ENCODE results near the gene RPS6KA6. TPM values are rescaled to one million over a fixed set of nuclear protein-coding genes. Genes with fewer than 3 reads are reported as not detected.

The RPS6KA6 gene
- total and polyA plus RNA-seq, 2 donors from 2014 or later = 4.7 to 12.1 TPM

GRCh38 chrX:84192006-84192405 is 4.0 kb upstream of the RPS6KA6 start:
- TF ChIP-seq CTCF (IDR thresholded peaks at IDR 0.05; ENCODE audit: borderline replicate concordance, extremely low read depth, insufficient read depth) = no peak
- Histone ChIP-seq H3K27me3 (ENCODE audit: control insufficient read depth, insufficient read depth, low read length) (no peaks in the 10 kb centered on the region), H3K27ac (ENCODE audit: low read depth in 2 of 2, low read length in 2 of 2) (no peak overlapping the region), H3K9ac (ENCODE audit: low read length in 3 of 3) (no peak overlapping the region), H3K4me1 (ENCODE audit: control insufficient read depth in 2 of 3, insufficient read depth in 2 of 3, low read depth in 1 of 3, low read length in 3 of 3) (no peaks in the 10 kb centered on the region), H3K36me3 (ENCODE audit: control insufficient read depth in 2 of 3, insufficient read depth in 3 of 3, low read length in 3 of 3) (no peaks in the 10 kb centered on the region), H3K4me3 (ENCODE audit: low read length in 3 of 3) (no peak overlapping the region), H3K9me3 (ENCODE audit: control insufficient read depth in 2 of 3, insufficient read depth in 1 of 3, low read length in 3 of 3) (no peaks in the 10 kb centered on the region)
- no peak for DNase-seq
- intact Hi-C loops (cut with DNase I) = no loop called here
- FAIRE-seq = no peak

GRCh38 chrX:84189125-84189524 is 1.1 kb upstream of the RPS6KA6 start:
- Histone ChIP-seq H3K27me3 (ENCODE audit: control insufficient read depth, insufficient read depth, low read length) (no peaks in the 10 kb centered on the region), H3K9me3 (ENCODE audit: control insufficient read depth in 2 of 3, insufficient read depth in 1 of 3, low read length in 3 of 3) (no peaks in the 10 kb centered on the region), H3K27ac (ENCODE audit: low read depth in 2 of 2, low read length in 2 of 2) (no peak overlapping the region), H3K4me3 (ENCODE audit: low read length in 3 of 3) (no peak overlapping the region), H3K9ac (ENCODE audit: low read length in 3 of 3) (no peak overlapping the region), H3K36me3 (ENCODE audit: control insufficient read depth in 2 of 3, insufficient read depth in 3 of 3, low read length in 3 of 3) (no peaks in the 10 kb centered on the region), H3K4me1 (ENCODE audit: control insufficient read depth in 2 of 3, insufficient read depth in 2 of 3, low read depth in 1 of 3, low read length in 3 of 3) (no peaks in the 10 kb centered on the region)
- intact Hi-C loops (cut with DNase I) = no loop called here
- DNase-seq (no peak), FAIRE-seq (no peak)
- TF ChIP-seq CTCF (IDR thresholded peaks at IDR 0.05; ENCODE audit: borderline replicate concordance, extremely low read depth, insufficient read depth) = no peak

- intact Hi-C loops (cut with DNase I) = no loop called here
- H3K27ac ChIP-seq (ENCODE audit: low read depth in 2 of 2, low read length in 2 of 2) = peak overlapping the region; percentile 51 to 60
- TF ChIP-seq CTCF (IDR thresholded peaks at IDR 0.05; ENCODE audit: borderline replicate concordance, extremely low read depth, insufficient read depth) = no peak
- FAIRE-seq (no peak), DNase-seq (peak; percentile 79 to 92 (median 86))
- H3K4me3 ChIP-seq (ENCODE audit: low read length in 3 of 3) = peak overlapping the region; percentile 18 to 48 (median 37)
- no peaks in the 10 kb centered on the region for H3K27me3 ChIP-seq (ENCODE audit: control insufficient read depth, insufficient read depth, low read length)
- no peak overlapping the region for H3K9ac ChIP-seq (ENCODE audit: low read length in 3 of 3)
- no peaks in the 10 kb centered on the region for H3K9me3 ChIP-seq (ENCODE audit: control insufficient read depth in 2 of 3, insufficient read depth in 1 of 3, low read length in 3 of 3)
- no peaks in the 10 kb centered on the region for H3K36me3 ChIP-seq (ENCODE audit: control insufficient read depth in 2 of 3, insufficient read depth in 3 of 3, low read length in 3 of 3)
- H3K4me1 ChIP-seq (ENCODE audit: control insufficient read depth in 2 of 3, insufficient read depth in 2 of 3, low read depth in 1 of 3, low read length in 3 of 3) = no peaks in the 10 kb centered on the region
Observed at GRCh38 chrX:84188320-84188834, 378 bp upstream of the RPS6KA6 start.
